Ascending aorta (tissue), 2 donors: ENCODE data around the gene DMTF1. TPM values are rescaled to one million over a fixed set of nuclear protein-coding genes. Genes with fewer than 3 reads are reported as not detected.

Experiments
- DNase-seq, 2 donors: peaks; one replicate each; pipeline ENCODE4 v3.0.0-alpha.2; 2019; ENCODE audit warnings: low spot score in 2 of 2
- H3K27ac ChIP-seq, 2 donors: fragments of 200-600 bp; sonication (generic); one replicate each; pipeline ENCODE4 v1.5.1; 2016 to 2017; ENCODE audit warnings: mild to moderate bottlenecking in 1 of 2
- H3K27me3 ChIP-seq: fragments of 200-600 bp; sonication (generic); one replicate; pipeline ENCODE4 v1.5.1; 2017
- H3K36me3 ChIP-seq, 2 donors: fragments of 200-600 bp; sonication (generic); one replicate each; pipeline ENCODE4 v1.5.1; 2016
- H3K4me1 ChIP-seq, 2 donors: fragments of 200-600 bp; sonication (generic); one replicate each; pipeline ENCODE4 v1.5.1; 2016 to 2017; ENCODE audit warnings: mild to moderate bottlenecking in 1 of 2
- H3K4me3 ChIP-seq, 2 donors: fragments of 200-600 bp; sonication (generic); one replicate each; pipeline ENCODE4 v1.5.1; 2016 to 2017; ENCODE audit warnings: mild to moderate bottlenecking in 1 of 2
- H3K9me3 ChIP-seq, 2 donors: fragments of 200-600 bp; sonication (generic); one replicate each; pipeline ENCODE4 v1.5.1; 2016
- intact Hi-C: fragments of 100-400 bp; cut with DNase I; formaldehyde crosslinking; loops from one replicate; pipeline ENCODE4 v1.15.1; 2023
- total RNA-seq: library from RNA; depleted of rRNA; stranded (reverse); fragments of >200 nt; gene quantifications from one replicate; pipeline ENCODE4 v1.1.0, GENCODE V29; 2016
- TF ChIP-seq, protein P1 (sequence below), 3 experiments: fragments of 200-600 bp in 2 of 3; fragments of 450-650 bp in 1 of 3; sonication (generic) in 2 of 3; IDR thresholded peaks; one replicate each; pipeline ENCODE4 v1.5.1; 2016 to 2019; ENCODE audit warnings: antibody characterized with exemption in 3 of 3, mild to moderate bottlenecking in 1 of 3, moderate library complexity in 1 of 3

DMTF1 gene
- total RNA-seq, 1 donor from 2014 or later, result 23.1 TPM

DNA sequence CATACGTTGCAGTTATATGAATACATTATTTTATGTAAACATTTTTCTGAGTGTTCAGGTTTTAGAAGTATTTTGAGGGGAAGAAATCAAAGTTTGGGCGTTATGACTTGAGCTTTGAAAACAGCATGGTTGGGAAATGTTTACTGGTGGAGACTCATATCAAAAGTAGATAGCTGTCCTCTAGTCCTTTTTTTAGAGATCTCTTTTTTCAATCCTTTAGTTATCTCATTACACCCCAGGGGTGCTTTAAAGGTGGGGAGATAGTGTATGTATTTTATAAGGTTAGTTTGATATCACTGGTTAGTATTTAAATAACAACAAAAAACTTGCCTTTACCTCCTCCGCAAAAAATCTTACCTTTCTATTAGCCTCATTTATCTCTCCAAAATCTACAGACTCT, 2.3 kb downstream of the DMTF1 start:
- intact Hi-C loops, result loop anchor here (5.0 to 10.0 kb wide), 5 partner anchors 83 to 1060 kb away; partner anchors contain the start of gene RUNDC3B
- Histone ChIP-seq H3K4me3 (peak overlapping the region; percentile 81 to 88), H3K36me3 (no peaks in the 10 kb centered on the region), H3K27ac (peak overlapping the region in 1 of 2 donors; percentile 47), H3K4me1 (peaks cover 3 to 22% of the 10 kb centered on the region in 2 donors), H3K27me3 (no peaks in the 10 kb centered on the region), H3K9me3 (no peaks in the 10 kb centered on the region)
- no peak for DNase-seq
- TF ChIP-seq, protein P1, sequence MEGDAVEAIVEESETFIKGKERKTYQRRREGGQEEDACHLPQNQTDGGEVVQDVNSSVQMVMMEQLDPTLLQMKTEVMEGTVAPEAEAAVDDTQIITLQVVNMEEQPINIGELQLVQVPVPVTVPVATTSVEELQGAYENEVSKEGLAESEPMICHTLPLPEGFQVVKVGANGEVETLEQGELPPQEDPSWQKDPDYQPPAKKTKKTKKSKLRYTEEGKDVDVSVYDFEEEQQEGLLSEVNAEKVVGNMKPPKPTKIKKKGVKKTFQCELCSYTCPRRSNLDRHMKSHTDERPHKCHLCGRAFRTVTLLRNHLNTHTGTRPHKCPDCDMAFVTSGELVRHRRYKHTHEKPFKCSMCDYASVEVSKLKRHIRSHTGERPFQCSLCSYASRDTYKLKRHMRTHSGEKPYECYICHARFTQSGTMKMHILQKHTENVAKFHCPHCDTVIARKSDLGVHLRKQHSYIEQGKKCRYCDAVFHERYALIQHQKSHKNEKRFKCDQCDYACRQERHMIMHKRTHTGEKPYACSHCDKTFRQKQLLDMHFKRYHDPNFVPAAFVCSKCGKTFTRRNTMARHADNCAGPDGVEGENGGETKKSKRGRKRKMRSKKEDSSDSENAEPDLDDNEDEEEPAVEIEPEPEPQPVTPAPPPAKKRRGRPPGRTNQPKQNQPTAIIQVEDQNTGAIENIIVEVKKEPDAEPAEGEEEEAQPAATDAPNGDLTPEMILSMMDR (IDR thresholded peaks at IDR 0.05), result no peak

DNA sequence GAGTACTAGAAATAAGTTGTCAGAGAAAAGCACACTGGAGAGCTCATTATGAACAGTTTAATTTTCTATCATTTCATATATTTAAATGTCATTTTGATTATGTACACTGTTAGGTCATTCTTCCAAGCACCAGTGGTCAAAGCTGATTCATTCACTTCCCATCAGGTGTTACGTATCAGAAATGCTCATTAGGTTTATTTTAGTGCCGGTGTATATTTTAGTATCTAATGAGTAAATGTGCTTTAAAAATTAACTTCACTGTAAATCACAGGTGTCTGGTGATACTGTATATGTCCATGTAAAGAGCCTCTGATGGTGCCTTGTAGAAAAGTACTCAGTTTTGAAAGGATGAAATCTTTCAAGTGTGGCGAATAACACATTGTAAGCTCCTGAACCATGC, 3.5 kb downstream of the DMTF1 start:
- Histone ChIP-seq H3K4me3 (peak overlapping the region in 1 of 2 donors; percentile 81), H3K4me1 (peaks cover 3 to 22% of the 10 kb centered on the region in 2 donors), H3K27ac (peak overlapping the region in 1 of 2 donors; percentile 68), H3K9me3 (no peaks in the 10 kb centered on the region), H3K27me3 (no peaks in the 10 kb centered on the region), H3K36me3 (no peaks in the 10 kb centered on the region)
- TF ChIP-seq, protein P1 (IDR thresholded peaks at IDR 0.05), result no peak
- DNase-seq, result no peak
- intact Hi-C loops, result loop anchor here (10.0 kb wide), 1 partner anchor 1059 kb away; no protein-coding TSS in a partner anchor

DNA sequence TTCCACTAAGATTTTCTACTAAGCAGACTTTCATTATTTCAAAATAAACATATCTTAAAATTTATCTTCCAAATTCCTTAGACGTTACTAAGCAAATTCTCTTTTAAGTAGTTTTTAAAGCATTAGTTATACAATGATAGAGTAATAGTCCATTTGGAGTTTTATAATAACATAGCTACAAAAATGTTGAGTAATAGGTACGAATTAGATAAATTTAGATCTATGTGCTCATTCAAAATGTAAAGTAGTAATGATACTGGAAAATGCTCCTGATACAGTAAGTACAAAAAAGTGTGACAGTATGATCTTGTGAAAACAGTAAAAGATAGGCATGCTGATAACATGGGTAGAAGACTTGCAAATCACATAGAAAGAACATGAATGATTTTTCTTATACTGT, 4.5 kb downstream of the DMTF1 start:
- Histone ChIP-seq H3K36me3 (no peaks in the 10 kb centered on the region), H3K27ac (peak overlapping the region; percentile 17 to 68), H3K27me3 (no peaks in the 10 kb centered on the region), H3K4me1 (peaks cover 3 to 19% of the 10 kb centered on the region in 2 donors), H3K4me3 (peak overlapping the region in 1 of 2 donors; percentile 3), H3K9me3 (no peaks in the 10 kb centered on the region)
- intact Hi-C loops, result loop anchor here (10.0 kb wide), 1 partner anchor 1058 kb away; no protein-coding TSS in a partner anchor
- TF ChIP-seq, protein P1 (IDR thresholded peaks at IDR 0.05), result no peak
- no peak for DNase-seq

DNA sequence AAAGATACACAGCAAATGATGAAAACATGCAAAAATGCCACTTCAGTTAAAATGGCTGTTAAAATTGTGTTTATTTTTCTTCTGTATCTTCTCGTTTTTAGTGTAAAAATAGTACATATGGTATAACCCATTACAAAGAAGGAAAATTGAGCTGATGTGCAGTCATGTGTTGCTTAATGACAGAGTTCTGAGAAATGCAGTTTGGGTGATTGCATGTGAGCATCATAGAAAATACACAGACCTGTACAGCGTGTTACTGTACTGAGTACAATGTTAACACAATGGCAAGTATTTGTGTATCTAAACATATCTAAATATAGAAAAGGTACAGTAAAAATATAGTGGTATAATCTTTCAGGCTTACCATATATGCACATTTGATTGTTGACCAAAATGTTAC, 7.3 kb downstream of the DMTF1 start:
- intact Hi-C loops, result loop anchor here (10.0 kb wide), 1 partner anchor 1055 kb away; no protein-coding TSS in a partner anchor
- H3K27ac ChIP-seq, result no peak overlapping the region
- H3K9me3 ChIP-seq, result no peaks in the 10 kb centered on the region
- H3K4me3 ChIP-seq, result no peak overlapping the region
- H3K27me3 ChIP-seq, result no peaks in the 10 kb centered on the region
- peaks cover 2 to 14% of the 10 kb centered on the region in 2 donors for H3K36me3 ChIP-seq
- TF ChIP-seq, protein P1 (IDR thresholded peaks at IDR 0.05), result no peak
- H3K4me1 ChIP-seq, result peaks cover 0 to 15% of the 10 kb centered on the region in 2 donors
- DNase-seq, result no peak

DNA sequence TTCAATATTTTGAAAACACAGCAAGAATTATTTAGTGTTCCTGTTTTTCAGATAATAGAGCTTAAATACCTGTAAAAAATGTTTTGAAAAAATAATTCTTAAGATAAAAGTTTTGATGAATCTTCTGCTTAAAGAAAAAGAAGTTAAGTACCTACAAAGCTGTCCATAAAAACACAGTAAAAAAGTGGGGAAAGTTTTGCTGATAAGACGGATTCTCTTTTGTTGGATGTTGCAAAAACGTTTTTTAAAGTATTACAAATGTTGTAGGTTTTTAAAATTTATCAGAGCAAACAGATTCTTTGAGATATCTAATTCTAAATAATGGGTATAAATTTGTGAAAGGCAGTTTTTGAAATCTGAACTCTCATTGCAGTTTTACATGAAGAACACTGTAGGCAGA, 12.2 kb downstream of the DMTF1 start:
- Histone ChIP-seq H3K4me3 (no peak overlapping the region), H3K4me1 (peaks cover 0 to 2% of the 10 kb centered on the region in 2 donors), H3K27ac (no peak overlapping the region), H3K36me3 (peaks cover 21 to 58% of the 10 kb centered on the region in 2 donors), H3K27me3 (no peaks in the 10 kb centered on the region), H3K9me3 (no peaks in the 10 kb centered on the region)
- intact Hi-C loops, result no loop called here
- DNase-seq, result no peak
- TF ChIP-seq, protein P1 (IDR thresholded peaks at IDR 0.05), result no peak
